KOPT-K1 (cell line): Measurements from ENCODE around the gene SNORC.

Experiments used
- H3K27ac ChIP-seq: fragments of 200-600 bp; sonication (generic); 2 replicates; pipeline ENCODE4 v1.5.1; 2016; ENCODE audit warnings: antibody characterized with exemption, mild to moderate bottlenecking, low read depth, low read length; ENCODE audit not compliant: poor library complexity, severe bottlenecking
- H3K36me3 ChIP-seq: fragments of 200-600 bp; sonication (generic); 2 replicates; pipeline ENCODE4 v1.5.1; 2017; ENCODE audit warnings: antibody characterized with exemption, mild to moderate bottlenecking, low read length, moderate library complexity; ENCODE audit not compliant: insufficient read depth
- H3K9me3 ChIP-seq: fragments of 200-600 bp; sonication (generic); 2 replicates; pipeline ENCODE4 v1.5.1; 2017; ENCODE audit warnings: antibody characterized with exemption, low read length, mild to moderate bottlenecking; ENCODE audit not compliant: insufficient read depth, poor library complexity, severe bottlenecking

Gene SNORC

GRCh38 chr2:232910376-232910775, 40.3 kb downstream of the SNORC start:
- H3K36me3 ChIP-seq = no peaks in the 10 kb centered on the region
- no peak overlapping the region for H3K27ac ChIP-seq
- H3K9me3 ChIP-seq = peaks cover 25% of the 10 kb centered on the region

- Histone ChIP-seq H3K27ac (no peak overlapping the region), H3K9me3 (peaks cover 25% of the 10 kb centered on the region), H3K36me3 (no peaks in the 10 kb centered on the region)
Measured at GRCh38 chr2:232911712-232912277, 41.7 kb downstream of the SNORC start.

GRCh38 chr2:232913903-232914302, 43.8 kb downstream of the SNORC start:
- H3K36me3 ChIP-seq = no peaks in the 10 kb centered on the region
- peaks cover 25% of the 10 kb centered on the region for H3K9me3 ChIP-seq
- H3K27ac ChIP-seq = no peak overlapping the region

- Histone ChIP-seq H3K9me3 (no peaks in the 10 kb centered on the region), H3K27ac (no peak overlapping the region), H3K36me3 (no peaks in the 10 kb centered on the region)
Measured at GRCh38 chr2:232919141-232919540, 49.1 kb downstream of the SNORC start.

- no peaks in the 10 kb centered on the region for H3K9me3 ChIP-seq
Measured at GRCh38 chr2:232920055-232920454, 50.0 kb downstream of the SNORC start.

GRCh38 chr2:232920760-232921159, 50.7 kb downstream of the SNORC start:
- Histone ChIP-seq H3K36me3 (no peaks in the 10 kb centered on the region), H3K27ac (no peak overlapping the region), H3K9me3 (no peaks in the 10 kb centered on the region)

More at GRCh38 chr2:232920055-232920454, 50.0 kb downstream of the SNORC start:
- H3K27ac ChIP-seq = no peak overlapping the region
- no peaks in the 10 kb centered on the region for H3K36me3 ChIP-seq

GRCh38 chr2:232924433-232924832, 54.4 kb downstream of the SNORC start:
- H3K9me3 ChIP-seq = peaks cover under 1% of the 10 kb centered on the region
- no peaks in the 10 kb centered on the region for H3K36me3 ChIP-seq
- H3K27ac ChIP-seq = no peak overlapping the region

GRCh38 chr2:232925153-232925820, 55.2 kb downstream of the SNORC start:
- no peaks in the 10 kb centered on the region for H3K36me3 ChIP-seq
- peaks cover 3% of the 10 kb centered on the region for H3K9me3 ChIP-seq
- no peak overlapping the region for H3K27ac ChIP-seq

GRCh38 chr2:232925821-232926156, 55.7 kb downstream of the SNORC start:
- H3K27ac ChIP-seq = no peak overlapping the region
- peaks cover 3% of the 10 kb centered on the region for H3K9me3 ChIP-seq
- H3K36me3 ChIP-seq = no peaks in the 10 kb centered on the region

- Histone ChIP-seq H3K9me3 (peaks cover 3% of the 10 kb centered on the region), H3K36me3 (no peaks in the 10 kb centered on the region), H3K27ac (no peak overlapping the region)
Measured at GRCh38 chr2:232926431-232926939, 56.4 kb downstream of the SNORC start.

GRCh38 chr2:232927032-232927792, 57.1 kb downstream of the SNORC start:
- H3K36me3 ChIP-seq = no peaks in the 10 kb centered on the region
- H3K27ac ChIP-seq = no peak overlapping the region

GRCh38 chr2:232927793-232928550, 57.9 kb downstream of the SNORC start:
- H3K9me3 ChIP-seq = peaks cover 3% of the 10 kb centered on the region
- no peaks in the 10 kb centered on the region for H3K36me3 ChIP-seq
- H3K27ac ChIP-seq = no peak overlapping the region

More at GRCh38 chr2:232927032-232927792, 57.1 kb downstream of the SNORC start:
- H3K9me3 ChIP-seq = peaks cover 3% of the 10 kb centered on the region
